Placental epithelial cell (primary cell): ENCODE measurements around the gene GJB3. TPM values are rescaled to one million over a fixed set of nuclear protein-coding genes. Genes with fewer than 3 reads are reported as not detected.

Source experiments
- total RNA-seq: library from RNA; depleted of rRNA; stranded (reverse); fragments of >200 nt; gene quantifications from 2 replicates; pipeline ENCODE4 v1.2.3, GENCODE V29; 2012

Gene GJB3
- 106 and 178 TPM in 2 replicates for total RNA-seq

GRCh38 chr1:34781071-34781843 lies at the start of gene GJB3:
Gene GJB3, plus strand, starts transcription at chr1:34781214. Its CDS starts 3,549 bp downstream, at chr1:34784763.

GRCh38 chr1:34754964-34755637 lies 25.9 kb upstream of the GJB3 start, which contains the start of gene GJB5:
Gene GJB5, plus strand, starts transcription at chr1:34755047. Its CDS starts 2,284 bp downstream, at chr1:34757331.

GRCh38 chr1:34759503-34760357 lies 21.3 kb upstream of the GJB3 start, which contains the start of gene GJB4:
Gene GJB4, plus strand, starts transcription at chr1:34759740. Its CDS starts 1,515 bp downstream, at chr1:34761255.

DNA sequence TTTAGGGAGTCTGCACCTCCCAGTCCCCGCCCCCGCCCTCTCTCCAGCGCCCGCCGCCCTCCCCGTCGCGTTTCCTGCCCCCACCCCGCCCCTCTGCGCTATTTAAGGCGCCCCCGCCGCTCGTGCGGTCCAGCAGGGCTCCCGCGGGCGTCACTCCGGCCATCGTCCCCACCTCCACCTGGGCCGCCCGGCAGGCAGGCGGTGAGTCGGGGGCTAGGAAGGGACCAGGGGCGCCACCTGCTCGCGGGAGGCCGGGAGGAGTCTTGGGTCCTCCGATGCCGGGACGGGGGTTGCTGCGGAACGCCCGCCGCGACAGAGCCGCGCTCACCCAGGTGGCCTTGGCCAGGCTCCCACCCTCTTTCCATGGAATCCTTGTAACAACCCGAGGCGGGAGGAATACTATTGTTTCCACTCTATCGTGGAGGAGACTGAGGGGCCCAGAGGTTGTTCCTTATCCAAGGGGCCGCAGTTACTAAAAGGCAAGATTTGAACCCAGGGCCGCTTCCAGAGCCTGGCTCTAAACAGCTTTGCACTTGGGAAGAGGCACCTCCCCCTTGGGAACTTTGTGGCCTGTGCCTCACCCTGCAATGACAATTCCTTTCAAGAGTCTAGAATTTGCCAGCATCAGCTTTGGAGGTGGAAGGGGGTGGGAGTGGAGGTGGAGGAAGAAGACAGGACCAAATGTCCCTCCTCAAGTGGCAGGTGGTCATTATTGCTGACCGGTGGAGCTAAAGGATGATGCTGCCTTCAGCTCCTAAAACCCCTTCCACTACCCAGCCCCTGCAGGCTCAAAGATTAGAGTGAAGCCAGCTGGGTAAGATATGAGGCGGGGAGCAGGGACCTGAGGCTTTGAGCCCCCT lies 12.1 kb downstream of the GJB3 start, which contains the start of gene GJA4:
Gene GJA4, plus strand, starts transcription at position 132 of the 860 bp plus-strand sequence. CDS start 1,215 bp downstream, outside the sequence.

Other genes starting within 250 kb of the GJB3 start
- 42.8 and 56.9 TPM in 2 replicates for gene GJB5, start 26.2 kb upstream of the GJB3 start, total RNA-seq
- 1.6 and 1.7 TPM in 2 replicates for gene GJB4, start 21.5 kb upstream of the GJB3 start, total RNA-seq
- gene GJA4, start 11.8 kb downstream of the GJB3 start, total RNA-seq, result 0.11 TPM in 1 of 2 replicates, not detected in the other
- 15.3 and 25.7 TPM in 2 replicates for gene SMIM12, start 78.5 kb downstream of the GJB3 start, total RNA-seq
- gene DLGAP3, start 148.4 kb downstream of the GJB3 start, total RNA-seq, result under 0.01 TPM in 2 replicates
- 13.0 and 15.9 TPM in 2 replicates for gene TMEM35B, start 204.1 kb downstream of the GJB3 start, total RNA-seq